ENCODE measurements around the gene LRRC18.

DNA sequence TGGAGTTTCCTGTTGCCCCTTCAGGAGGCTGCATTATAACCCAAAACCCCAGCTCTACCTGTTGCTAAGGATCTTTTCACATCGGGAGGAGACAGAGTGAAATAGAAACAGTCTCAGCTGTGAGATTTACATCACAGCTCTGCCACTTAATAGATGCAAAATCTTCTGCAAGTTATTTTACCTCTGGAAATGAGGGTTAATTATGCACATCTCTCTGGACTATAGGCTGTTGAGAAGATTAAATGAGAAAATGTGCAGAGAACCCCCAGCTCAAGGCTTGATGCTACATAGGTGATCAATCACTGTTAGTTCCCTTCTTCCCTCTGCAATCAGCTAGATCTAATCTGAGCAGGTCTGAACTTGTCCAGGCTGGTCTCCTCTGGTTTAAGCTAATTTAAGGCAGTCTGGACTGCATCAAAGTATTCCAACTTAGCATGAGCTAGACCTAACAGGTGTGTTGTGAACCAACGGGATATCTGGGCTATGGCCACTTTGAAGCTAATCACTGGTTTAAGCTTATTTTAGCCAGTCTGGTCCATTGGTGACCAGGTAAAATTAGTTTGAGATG is 8.9 kb upstream of the LRRC18 start:
- TF ChIP-seq, protein P1, sequence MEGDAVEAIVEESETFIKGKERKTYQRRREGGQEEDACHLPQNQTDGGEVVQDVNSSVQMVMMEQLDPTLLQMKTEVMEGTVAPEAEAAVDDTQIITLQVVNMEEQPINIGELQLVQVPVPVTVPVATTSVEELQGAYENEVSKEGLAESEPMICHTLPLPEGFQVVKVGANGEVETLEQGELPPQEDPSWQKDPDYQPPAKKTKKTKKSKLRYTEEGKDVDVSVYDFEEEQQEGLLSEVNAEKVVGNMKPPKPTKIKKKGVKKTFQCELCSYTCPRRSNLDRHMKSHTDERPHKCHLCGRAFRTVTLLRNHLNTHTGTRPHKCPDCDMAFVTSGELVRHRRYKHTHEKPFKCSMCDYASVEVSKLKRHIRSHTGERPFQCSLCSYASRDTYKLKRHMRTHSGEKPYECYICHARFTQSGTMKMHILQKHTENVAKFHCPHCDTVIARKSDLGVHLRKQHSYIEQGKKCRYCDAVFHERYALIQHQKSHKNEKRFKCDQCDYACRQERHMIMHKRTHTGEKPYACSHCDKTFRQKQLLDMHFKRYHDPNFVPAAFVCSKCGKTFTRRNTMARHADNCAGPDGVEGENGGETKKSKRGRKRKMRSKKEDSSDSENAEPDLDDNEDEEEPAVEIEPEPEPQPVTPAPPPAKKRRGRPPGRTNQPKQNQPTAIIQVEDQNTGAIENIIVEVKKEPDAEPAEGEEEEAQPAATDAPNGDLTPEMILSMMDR (IDR thresholded peaks at IDR 0.05; ENCODE audit: borderline replicate concordance, extremely low read depth, low read length, poor library complexity, severe bottlenecking), result no peak
- TF ChIP-seq EZH2 (IDR thresholded peaks at IDR 0.05; ENCODE audit: borderline replicate concordance, low read depth, low read length, severe bottlenecking), result no peak
